ENCODE measurements around the gene ERH. TPM values are rescaled to one million over a fixed set of nuclear protein-coding genes. Genes with fewer than 3 reads are reported as not detected.

ERH gene
- total RNA-seq, 2 experiments from 2014 or later, result 435 to 498 TPM

- intact Hi-C loops (cut with micrococcal nuclease; ENCODE audit: unreplicated experiment), result loop anchor here (2.0 to 5.0 kb wide), 2 partner anchors 45 to 218 kb away; no protein-coding TSS in a partner anchor
- CTCF ChIA-PET (ENCODE audit: unreplicated experiment), result no interaction called here
- no peak overlapping the region for H3K27ac ChIP-seq (ENCODE audit: low read depth, low read length, poor library complexity, severe bottlenecking)
- peak overlapping the region; percentile 82 for H3K4me3 ChIP-seq (ENCODE audit: low read depth, low read length, poor library complexity, severe bottlenecking)
- DNase-seq (ENCODE audit: low spot score), result no peak
- no peak overlapping the region for H2AFZ ChIP-seq (ENCODE audit: low read length)
- no peaks in the 10 kb centered on the region for H3K9me3 ChIP-seq (ENCODE audit: low read length)
- H4K20me1 ChIP-seq (ENCODE audit: insufficient read depth, low read length), result peaks cover 39% of the 10 kb centered on the region
- POLR2A ChIA-PET, result interaction anchor here (3.9 kb wide), 1 partner anchor 42 kb away, joined by 28 read pairs; no protein-coding TSS in a partner anchor
- peaks cover 95% of the 10 kb centered on the region for H3K79me2 ChIP-seq (ENCODE audit: insufficient read depth, low read depth, low read length)
- H3K4me1 ChIP-seq (ENCODE audit: insufficient read depth, low read length, poor library complexity, severe bottlenecking), result peaks cover 42% of the 10 kb centered on the region
- H3K9me2 ChIP-seq (ENCODE audit: insufficient read depth, low read length), result no peaks in the 10 kb centered on the region
- no peak for TF ChIP-seq EZH2phosphoT487 (IDR thresholded peaks at IDR 0.05; ENCODE audit: borderline replicate concordance, low read depth, low read length)
- TF ChIP-seq, protein P1, sequence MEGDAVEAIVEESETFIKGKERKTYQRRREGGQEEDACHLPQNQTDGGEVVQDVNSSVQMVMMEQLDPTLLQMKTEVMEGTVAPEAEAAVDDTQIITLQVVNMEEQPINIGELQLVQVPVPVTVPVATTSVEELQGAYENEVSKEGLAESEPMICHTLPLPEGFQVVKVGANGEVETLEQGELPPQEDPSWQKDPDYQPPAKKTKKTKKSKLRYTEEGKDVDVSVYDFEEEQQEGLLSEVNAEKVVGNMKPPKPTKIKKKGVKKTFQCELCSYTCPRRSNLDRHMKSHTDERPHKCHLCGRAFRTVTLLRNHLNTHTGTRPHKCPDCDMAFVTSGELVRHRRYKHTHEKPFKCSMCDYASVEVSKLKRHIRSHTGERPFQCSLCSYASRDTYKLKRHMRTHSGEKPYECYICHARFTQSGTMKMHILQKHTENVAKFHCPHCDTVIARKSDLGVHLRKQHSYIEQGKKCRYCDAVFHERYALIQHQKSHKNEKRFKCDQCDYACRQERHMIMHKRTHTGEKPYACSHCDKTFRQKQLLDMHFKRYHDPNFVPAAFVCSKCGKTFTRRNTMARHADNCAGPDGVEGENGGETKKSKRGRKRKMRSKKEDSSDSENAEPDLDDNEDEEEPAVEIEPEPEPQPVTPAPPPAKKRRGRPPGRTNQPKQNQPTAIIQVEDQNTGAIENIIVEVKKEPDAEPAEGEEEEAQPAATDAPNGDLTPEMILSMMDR (conservative IDR thresholded peaks at IDR 0.05; ENCODE audit: low read length), result no peak
- H3K4me2 ChIP-seq (ENCODE audit: low read length), result peak overlapping the region; percentile 93
- peaks cover 37% of the 10 kb centered on the region for H3K36me3 ChIP-seq (ENCODE audit: insufficient read depth, low read length)
- no TSS peak for BruUV-seq (replicated peaks)
Measured at GRCh38 chr14:69399750-69400149, 1.7 kb upstream of the ERH start.

GRCh38 chr14:69398818-69399210 lies 715 bp upstream of the ERH start:
- Histone ChIP-seq H2AFZ (ENCODE audit: low read length) (peak overlapping the region; percentile 48; the same call in 1 of the 2 replicates), H3K9me2 (ENCODE audit: insufficient read depth, low read length) (no peaks in the 10 kb centered on the region)

More at GRCh38 chr14:69398818-69399210, 715 bp upstream of the ERH start:
- Histone ChIP-seq H3K4me2 (ENCODE audit: low read length) (peak overlapping the region; percentile 93), H3K9me3 (ENCODE audit: low read length) (no peaks in the 10 kb centered on the region), H3K79me2 (ENCODE audit: insufficient read depth, low read depth, low read length) (peaks cover 95% of the 10 kb centered on the region), H3K4me3 (ENCODE audit: low read depth, low read length, poor library complexity, severe bottlenecking) (peak overlapping the region; percentile 82), H4K20me1 (ENCODE audit: insufficient read depth, low read length) (peaks cover 39% of the 10 kb centered on the region), H3K4me1 (ENCODE audit: insufficient read depth, low read length, poor library complexity, severe bottlenecking) (peaks cover 51% of the 10 kb centered on the region), H3K27ac (ENCODE audit: low read depth, low read length, poor library complexity, severe bottlenecking) (peak overlapping the region; percentile 75), H3K36me3 (ENCODE audit: insufficient read depth, low read length) (peaks cover 37% of the 10 kb centered on the region)
- TSS peak; percentile 76 for BruUV-seq (replicated peaks)
- ChIA-PET POLR2A (interaction anchor here (1.0 to 3.9 kb wide), 5 partner anchors 29 to 47 kb away, joined by 3 to 28 read pairs (median 5); no protein-coding TSS in a partner anchor), CTCF (ENCODE audit: unreplicated experiment) (no interaction called here)
- TF ChIP-seq, protein P1 (conservative IDR thresholded peaks at IDR 0.05; ENCODE audit: low read length), result no peak
- no peak for TF ChIP-seq EZH2phosphoT487 (IDR thresholded peaks at IDR 0.05; ENCODE audit: borderline replicate concordance, low read depth, low read length)
- intact Hi-C loops (cut with micrococcal nuclease; ENCODE audit: unreplicated experiment), result loop anchor here (1.0 to 5.0 kb wide), 4 partner anchors 43 to 246 kb away; partner anchors contain the start of gene DCAF5
- DNase-seq (ENCODE audit: low spot score), result no peak

All from OCI-LY7 (cell line).